Mesothelial cell of epicardium (in vitro differentiated cells): ENCODE measurements around the gene FCHSD2. TPM values are rescaled to one million over a fixed set of nuclear protein-coding genes. Genes with fewer than 3 reads are reported as not detected.

ENCODE experiments used
- DNase-seq, 2 experiments: peaks; one replicate each; pipeline ENCODE4 v3.0.0; 2021; ENCODE audit warnings: low spot score in 2 of 2; ENCODE audit not compliant: unreplicated experiment in 2 of 2
- H3K27ac Mint-ChIP-seq: 2 replicates; pipeline ENCODE4 v1.8.0; 2021; ENCODE audit warnings: mixed read lengths
- H3K27me3 Mint-ChIP-seq: 2 replicates; pipeline ENCODE4 v1.8.0; 2021; ENCODE audit warnings: low read depth, mixed read lengths
- H3K36me3 Mint-ChIP-seq: 2 replicates; pipeline ENCODE4 v1.8.0; 2021; ENCODE audit warnings: mixed read lengths
- H3K4me1 Mint-ChIP-seq: 2 replicates; pipeline ENCODE4 v1.8.0; 2021; ENCODE audit warnings: mixed read lengths
- H3K4me3 Mint-ChIP-seq: 2 replicates; pipeline ENCODE4 v1.8.0; 2021; ENCODE audit warnings: mild to moderate bottlenecking, moderate library complexity, mixed read lengths
- H3K9me3 Mint-ChIP-seq: 2 replicates; pipeline ENCODE4 v1.8.0; 2021; ENCODE audit warnings: mixed read lengths
- total RNA-seq: library from RNA; stranded (reverse); gene quantifications from 3 replicates; pipeline ENCODE4 v1.2.1, GENCODE V29; 2021
- TF ChIP-seq, protein P1 (sequence below): fragments of 200-600 bp; sonication (generic); IDR thresholded peaks from one replicate; pipeline ENCODE4 v1.5.0; 2021; ENCODE audit warnings: antibody characterized with exemption; ENCODE audit not compliant: unreplicated experiment

The FCHSD2 gene
- total RNA-seq, 1 donor from 2014 or later: 33.8 TPM

DNA sequence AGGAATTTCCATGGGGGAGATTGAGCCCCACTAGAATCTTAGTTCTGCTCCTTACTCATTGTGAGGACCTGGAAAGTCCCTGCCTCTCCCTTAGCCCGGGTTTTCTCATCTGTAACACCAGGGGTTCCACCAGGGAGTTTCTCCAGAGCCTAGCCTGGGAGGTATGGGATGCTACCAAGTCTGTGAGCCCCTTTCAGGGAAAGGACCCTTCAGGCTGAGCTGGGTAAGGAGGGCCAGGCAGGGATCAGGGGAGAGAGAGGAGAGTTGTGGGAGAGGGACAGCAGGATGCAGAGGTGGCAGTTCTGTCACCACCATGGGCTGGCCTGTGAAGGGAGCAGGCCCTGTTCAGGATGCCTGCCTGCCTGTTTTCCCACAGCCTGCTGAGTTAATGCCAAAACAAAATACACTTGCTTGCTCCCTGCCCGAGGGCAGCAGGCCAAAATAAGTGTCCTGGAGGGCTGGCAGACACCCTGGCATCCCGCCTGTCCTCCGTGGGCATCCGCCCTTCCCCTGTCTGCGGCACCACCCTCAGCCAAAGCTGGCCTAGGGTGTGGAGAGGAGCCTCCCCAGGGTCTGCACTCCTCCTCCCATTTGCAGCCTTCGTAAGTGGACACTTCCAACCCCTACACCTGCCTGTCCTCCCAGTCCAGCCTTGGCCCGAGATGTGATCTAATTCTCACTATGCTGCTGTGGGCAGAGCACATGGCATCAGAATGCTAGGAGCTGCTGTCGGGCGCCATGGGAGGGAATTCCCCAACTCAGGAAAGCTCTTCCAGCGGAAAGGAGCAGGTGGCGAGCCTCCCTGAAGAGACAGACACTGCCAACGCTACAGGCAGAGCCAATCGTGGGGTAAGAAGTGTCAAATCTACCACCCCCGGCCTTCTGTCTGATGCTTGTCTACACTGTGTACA, 5.9 kb upstream of the FCHSD2 start:
- no peak overlapping the region for H3K27ac Mint-ChIP-seq

GRCh38 chr11:73145986-73146575, 4.0 kb upstream of the FCHSD2 start:
- Mint-ChIP-seq H3K9me3 (no peaks in the 10 kb centered on the region), H3K36me3 (no peaks in the 10 kb centered on the region), H3K27ac (no peak overlapping the region), H3K4me1 (peaks cover 20% of the 10 kb centered on the region), H3K27me3 (no peaks in the 10 kb centered on the region), H3K4me3 (no peak overlapping the region)
- DNase-seq: peak in 1 of 2 experiments; percentile 17
- TF ChIP-seq, protein P1, sequence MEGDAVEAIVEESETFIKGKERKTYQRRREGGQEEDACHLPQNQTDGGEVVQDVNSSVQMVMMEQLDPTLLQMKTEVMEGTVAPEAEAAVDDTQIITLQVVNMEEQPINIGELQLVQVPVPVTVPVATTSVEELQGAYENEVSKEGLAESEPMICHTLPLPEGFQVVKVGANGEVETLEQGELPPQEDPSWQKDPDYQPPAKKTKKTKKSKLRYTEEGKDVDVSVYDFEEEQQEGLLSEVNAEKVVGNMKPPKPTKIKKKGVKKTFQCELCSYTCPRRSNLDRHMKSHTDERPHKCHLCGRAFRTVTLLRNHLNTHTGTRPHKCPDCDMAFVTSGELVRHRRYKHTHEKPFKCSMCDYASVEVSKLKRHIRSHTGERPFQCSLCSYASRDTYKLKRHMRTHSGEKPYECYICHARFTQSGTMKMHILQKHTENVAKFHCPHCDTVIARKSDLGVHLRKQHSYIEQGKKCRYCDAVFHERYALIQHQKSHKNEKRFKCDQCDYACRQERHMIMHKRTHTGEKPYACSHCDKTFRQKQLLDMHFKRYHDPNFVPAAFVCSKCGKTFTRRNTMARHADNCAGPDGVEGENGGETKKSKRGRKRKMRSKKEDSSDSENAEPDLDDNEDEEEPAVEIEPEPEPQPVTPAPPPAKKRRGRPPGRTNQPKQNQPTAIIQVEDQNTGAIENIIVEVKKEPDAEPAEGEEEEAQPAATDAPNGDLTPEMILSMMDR: no peak

More for the DNA sequence above, 5.9 kb upstream of the FCHSD2 start:
- no peak for DNase-seq
- Mint-ChIP-seq H3K9me3 (no peaks in the 10 kb centered on the region), H3K4me1 (peaks cover 18% of the 10 kb centered on the region), H3K27me3 (no peaks in the 10 kb centered on the region), H3K4me3 (no peak overlapping the region), H3K36me3 (no peaks in the 10 kb centered on the region)
- TF ChIP-seq, protein P1: no peak

GRCh38 chr11:73143126-73143838, 1.2 kb upstream of the FCHSD2 start:
- Mint-ChIP-seq H3K36me3 (no peaks in the 10 kb centered on the region), H3K4me3 (peak overlapping the region; percentile 76), H3K9me3 (no peaks in the 10 kb centered on the region), H3K4me1 (peaks cover 33% of the 10 kb centered on the region), H3K27me3 (no peaks in the 10 kb centered on the region), H3K27ac (peak overlapping the region; percentile 98)
- TF ChIP-seq, protein P1: no peak
- no peak for DNase-seq

GRCh38 chr11:73141309-73142127, 600 bp downstream of the FCHSD2 start:
- Mint-ChIP-seq H3K4me3 (peak overlapping the region; percentile 96), H3K36me3 (peaks cover 3% of the 10 kb centered on the region), H3K9me3 (no peaks in the 10 kb centered on the region), H3K27me3 (no peaks in the 10 kb centered on the region), H3K27ac (peak overlapping the region; percentile 96), H3K4me1 (peaks cover 33% of the 10 kb centered on the region)
- DNase-seq: peak; percentile 61 to 76
- TF ChIP-seq, protein P1: no peak

DNA sequence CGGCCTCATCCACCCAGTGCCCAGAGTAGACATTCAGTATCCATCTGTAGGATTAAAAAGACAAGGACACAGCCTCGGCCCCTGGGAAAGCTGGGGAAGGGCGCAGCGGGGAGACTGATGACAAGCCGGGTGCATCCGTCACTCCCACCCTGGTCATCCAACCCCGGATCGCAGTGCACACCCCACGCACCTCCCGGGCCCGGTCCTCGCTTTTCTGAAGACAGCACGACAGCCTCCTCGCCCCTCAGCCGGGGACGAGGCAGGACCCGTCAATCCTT, 1.1 kb downstream of the FCHSD2 start:
- H3K4me3 Mint-ChIP-seq: peak overlapping the region; percentile 96
- H3K9me3 Mint-ChIP-seq: no peaks in the 10 kb centered on the region
- TF ChIP-seq, protein P1: no peak
- peaks cover 33% of the 10 kb centered on the region for H3K4me1 Mint-ChIP-seq
- H3K27me3 Mint-ChIP-seq: no peaks in the 10 kb centered on the region
- H3K27ac Mint-ChIP-seq: peak overlapping the region; percentile 96
- no peak for DNase-seq
- H3K36me3 Mint-ChIP-seq: peaks cover 3% of the 10 kb centered on the region
